ENCODE results near the gene MAST4.

The MAST4 gene

DNA sequence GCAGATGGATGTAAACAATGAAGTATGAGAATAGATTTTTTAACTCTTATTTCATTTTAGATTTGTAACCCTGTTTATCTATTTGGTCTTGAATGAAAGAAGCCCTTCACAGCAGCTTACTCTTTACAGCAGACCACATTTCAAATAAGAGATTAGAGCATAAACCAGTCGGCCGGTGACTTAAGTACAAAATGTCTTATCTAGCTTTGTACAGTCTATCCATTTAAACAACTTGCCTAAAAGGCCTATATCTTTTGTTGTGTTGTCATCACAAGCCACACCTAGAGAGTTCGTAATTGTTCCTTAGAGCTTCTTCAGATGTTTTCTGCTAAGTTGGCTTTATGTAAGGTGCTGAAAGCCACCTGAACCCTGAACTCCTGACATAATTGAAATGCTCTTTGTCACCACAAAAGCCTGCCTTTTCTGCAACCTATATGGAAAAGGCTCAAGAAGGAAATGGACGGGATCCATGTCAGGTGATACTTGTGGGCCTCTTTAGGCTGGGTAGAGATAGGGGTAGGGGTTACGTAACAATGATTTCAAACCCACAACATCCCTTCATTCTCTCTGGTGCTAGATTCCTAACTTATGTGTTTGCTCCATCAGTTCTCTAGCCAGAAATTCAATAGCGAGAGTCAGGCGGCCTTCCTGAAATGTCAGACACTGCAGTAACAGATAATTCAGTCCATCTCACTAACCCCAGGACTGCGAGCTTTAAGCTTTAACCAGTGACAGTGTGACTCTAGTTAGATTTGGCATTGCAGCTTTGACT is 437.9 kb downstream of the MAST4 start:
- no peak for DNase-seq
- Mint-ChIP-seq H3K27ac (no peak overlapping the region), H3K9me3 (no peaks in the 10 kb centered on the region), H3K4me3 (no peak overlapping the region), H3K27me3 (no peaks in the 10 kb centered on the region), H3K4me1 (peaks cover 11% of the 10 kb centered on the region), H3K36me3 (peaks cover 2% of the 10 kb centered on the region)
- CTCF ChIA-PET = no interaction called here

DNA sequence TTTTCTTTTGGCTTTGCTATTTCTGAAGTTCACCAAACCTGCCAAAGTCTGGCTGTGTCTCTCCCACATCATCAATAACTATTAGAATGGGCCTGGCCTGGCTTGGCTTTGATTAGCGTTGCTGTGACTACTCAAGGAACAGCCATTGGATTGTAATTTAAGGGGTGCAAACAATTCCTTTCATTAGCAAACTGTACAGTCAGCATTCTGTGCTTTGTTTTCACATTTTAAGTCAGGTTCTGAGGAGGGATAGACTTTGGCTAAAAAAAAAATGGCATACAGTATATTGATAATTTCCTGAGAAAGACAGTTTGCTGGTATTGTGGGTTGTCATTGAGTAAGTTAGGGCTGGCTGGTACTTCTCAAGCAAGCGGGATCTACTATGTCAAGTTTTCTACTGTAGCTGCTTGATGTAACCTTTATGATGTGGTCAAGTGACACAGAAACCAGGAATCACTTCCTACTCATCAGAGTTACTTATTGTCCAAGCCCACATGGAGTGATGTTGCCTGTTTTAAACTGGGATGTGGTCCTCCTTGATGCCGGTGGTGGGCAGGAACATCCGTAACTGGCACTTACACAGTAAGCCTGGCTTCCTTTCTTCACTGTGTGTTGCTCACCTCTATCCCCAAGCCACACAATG is 439.0 kb downstream of the MAST4 start:
- CTCF ChIA-PET = no interaction called here

DNA sequence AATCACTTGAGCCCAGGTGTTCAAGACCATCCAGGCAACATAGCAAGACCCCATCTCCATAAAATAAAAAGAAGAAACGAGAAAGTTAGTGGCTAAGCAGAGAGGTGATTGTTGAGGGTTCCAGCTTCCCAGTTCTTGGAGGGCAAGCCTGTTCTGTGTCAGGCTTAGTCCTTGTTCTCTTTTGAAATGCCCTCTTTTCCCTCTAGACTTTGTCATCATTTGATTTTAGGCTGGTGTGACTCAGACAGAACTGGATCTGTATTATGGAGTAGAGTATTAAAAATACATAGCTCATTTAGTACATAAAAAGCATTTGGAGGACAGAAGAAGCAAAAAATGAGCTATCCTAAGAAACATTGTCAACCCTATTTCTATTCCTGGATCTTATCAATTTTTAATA is 441.0 kb downstream of the MAST4 start:
- Mint-ChIP-seq H3K27me3 (no peaks in the 10 kb centered on the region), H3K36me3 (no peaks in the 10 kb centered on the region), H3K4me1 (peaks cover 2% of the 10 kb centered on the region), H3K27ac (no peak overlapping the region), H3K4me3 (no peak overlapping the region), H3K9me3 (no peaks in the 10 kb centered on the region)
- no peak for DNase-seq
- CTCF ChIA-PET = no interaction called here

More for the DNA sequence above, 439.0 kb downstream of the MAST4 start:
- no peaks in the 10 kb centered on the region for H3K27me3 Mint-ChIP-seq
- H3K4me3 Mint-ChIP-seq = no peak overlapping the region
- no peaks in the 10 kb centered on the region for H3K9me3 Mint-ChIP-seq
- peaks cover 3% of the 10 kb centered on the region for H3K4me1 Mint-ChIP-seq
- DNase-seq = no peak
- H3K36me3 Mint-ChIP-seq = no peaks in the 10 kb centered on the region
- no peak overlapping the region for H3K27ac Mint-ChIP-seq

DNA sequence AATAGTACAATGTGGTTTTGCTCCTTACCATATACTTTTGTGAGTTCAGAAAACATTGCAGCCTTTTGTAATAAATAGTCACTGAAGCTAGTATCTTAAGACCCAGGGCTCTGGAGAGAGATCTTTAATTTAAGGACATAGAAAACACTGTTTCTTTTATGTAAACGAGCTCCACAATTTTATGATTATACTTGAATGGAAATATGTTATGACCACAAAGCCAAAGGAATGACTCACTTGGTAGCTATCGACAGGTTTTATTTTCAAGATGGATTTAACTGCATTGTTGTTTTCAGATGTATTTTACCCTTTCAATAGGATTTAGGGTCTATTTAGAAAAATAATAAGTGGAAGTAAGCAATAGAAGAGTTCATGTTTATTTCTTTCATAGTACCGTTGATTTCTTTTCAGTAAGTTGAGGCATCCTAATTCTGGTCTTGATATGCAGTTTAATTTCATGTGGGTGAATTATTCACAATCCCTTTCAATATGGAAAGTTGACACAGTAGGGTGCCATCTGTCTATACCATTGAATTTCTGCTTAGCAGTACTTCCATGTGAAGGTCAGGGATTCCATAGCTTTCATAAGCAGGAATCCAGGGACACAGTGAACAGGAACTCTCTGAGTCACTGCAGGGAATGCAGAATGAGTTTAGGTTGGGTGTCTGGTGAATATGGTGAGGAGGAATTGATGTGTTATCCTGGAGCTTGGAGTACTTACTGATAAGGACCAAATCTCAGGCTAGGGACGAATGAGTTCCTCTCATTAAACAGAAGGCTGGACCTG is 442.8 kb downstream of the MAST4 start:
- Mint-ChIP-seq H3K27ac (no peak overlapping the region), H3K36me3 (peaks cover 4% of the 10 kb centered on the region), H3K9me3 (no peaks in the 10 kb centered on the region), H3K4me1 (no peaks in the 10 kb centered on the region), H3K27me3 (no peaks in the 10 kb centered on the region), H3K4me3 (no peak overlapping the region)
- DNase-seq = no peak
- CTCF ChIA-PET = interaction anchor here (0.9 to 1.1 kb wide), 2 partner anchors 11 to 52 kb away, joined by 3 read pairs; no protein-coding TSS in a partner anchor

DNA sequence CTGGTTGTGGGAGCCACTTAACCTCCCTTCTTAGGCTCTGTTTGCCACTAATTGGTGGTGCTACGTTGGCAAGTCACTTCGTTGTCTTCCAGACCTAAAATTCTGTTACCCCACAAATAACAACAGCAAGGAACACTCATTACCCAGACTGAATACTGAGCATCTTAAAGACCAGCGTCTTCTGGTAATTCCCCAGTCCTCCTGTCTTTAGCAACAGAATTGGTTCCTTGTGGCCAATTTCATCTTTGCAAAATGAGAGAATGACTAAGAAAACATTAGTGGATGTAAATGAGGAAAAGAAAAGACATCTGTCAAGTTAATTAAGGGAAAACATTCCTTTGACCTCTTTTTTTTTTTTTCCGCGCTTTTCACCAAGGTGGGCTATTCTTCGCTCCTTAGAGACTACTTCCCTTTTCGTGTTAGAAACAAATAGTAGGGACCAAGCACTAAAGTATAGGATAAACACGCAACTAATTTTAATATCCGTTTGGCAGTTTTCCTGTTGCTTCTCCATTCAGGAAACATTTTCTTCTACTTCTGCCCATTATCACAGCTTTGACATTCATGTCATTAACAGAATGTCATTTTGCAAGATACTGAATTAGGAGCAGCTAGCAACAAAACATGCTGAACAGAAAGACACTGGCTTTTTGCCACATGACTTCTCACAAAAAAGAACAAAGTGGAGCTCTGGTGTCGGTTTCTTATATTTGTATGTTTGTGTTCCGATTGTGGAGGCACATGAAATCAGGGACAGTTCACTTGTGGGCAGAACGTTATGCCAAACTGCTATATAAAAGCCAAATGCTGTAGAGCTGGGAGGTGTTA is 446.2 kb downstream of the MAST4 start:
- H3K27ac Mint-ChIP-seq = no peak overlapping the region
- DNase-seq = no peak
- no peaks in the 10 kb centered on the region for H3K9me3 Mint-ChIP-seq
- H3K4me3 Mint-ChIP-seq = no peak overlapping the region
- peaks cover 6% of the 10 kb centered on the region for H3K36me3 Mint-ChIP-seq
- CTCF ChIA-PET = interaction anchor here (0.9 kb wide), 1 partner anchor 55 kb away, joined by 4 read pairs; no protein-coding TSS in a partner anchor
- no peaks in the 10 kb centered on the region for H3K4me1 Mint-ChIP-seq
- no peaks in the 10 kb centered on the region for H3K27me3 Mint-ChIP-seq

DNA sequence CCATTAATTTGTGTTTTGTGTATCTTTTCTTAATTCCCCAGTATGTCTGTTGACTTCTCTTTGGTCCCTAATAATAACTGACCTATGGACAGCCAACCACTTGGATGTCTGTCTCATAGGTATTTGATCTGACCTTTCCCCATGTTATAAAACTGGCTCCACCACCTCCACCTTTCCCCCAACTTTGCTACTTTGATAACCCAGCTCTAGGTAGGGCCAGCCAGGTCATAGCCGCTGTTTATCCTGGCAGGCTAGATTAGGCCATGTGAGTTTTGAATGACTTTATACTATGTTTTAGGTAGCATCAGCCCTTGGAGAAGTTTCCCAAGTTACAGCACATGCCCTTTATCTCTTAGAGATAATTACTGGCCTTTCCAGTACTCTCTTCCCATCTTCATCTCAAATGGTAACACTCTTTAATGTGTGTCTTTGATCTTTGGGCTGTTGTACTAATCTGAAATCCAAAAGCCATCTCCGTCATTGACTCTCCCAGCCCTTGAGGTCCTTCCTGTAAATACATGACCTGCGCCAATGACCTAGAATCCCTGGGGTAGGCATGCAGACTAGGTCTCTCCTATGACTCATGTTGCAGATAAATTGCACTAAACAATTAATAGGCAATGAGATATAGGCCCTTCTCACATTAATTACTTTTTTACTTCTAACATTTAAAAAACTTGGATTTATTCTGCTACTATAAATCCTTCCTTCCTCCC is 447.8 kb downstream of the MAST4 start:
- no peak overlapping the region for H3K4me3 Mint-ChIP-seq
- no peaks in the 10 kb centered on the region for H3K27me3 Mint-ChIP-seq
- H3K36me3 Mint-ChIP-seq = peaks cover 7% of the 10 kb centered on the region
- H3K9me3 Mint-ChIP-seq = no peaks in the 10 kb centered on the region
- H3K27ac Mint-ChIP-seq = no peak overlapping the region
- CTCF ChIA-PET = no interaction called here
- no peaks in the 10 kb centered on the region for H3K4me1 Mint-ChIP-seq
- no peak for DNase-seq

DNA sequence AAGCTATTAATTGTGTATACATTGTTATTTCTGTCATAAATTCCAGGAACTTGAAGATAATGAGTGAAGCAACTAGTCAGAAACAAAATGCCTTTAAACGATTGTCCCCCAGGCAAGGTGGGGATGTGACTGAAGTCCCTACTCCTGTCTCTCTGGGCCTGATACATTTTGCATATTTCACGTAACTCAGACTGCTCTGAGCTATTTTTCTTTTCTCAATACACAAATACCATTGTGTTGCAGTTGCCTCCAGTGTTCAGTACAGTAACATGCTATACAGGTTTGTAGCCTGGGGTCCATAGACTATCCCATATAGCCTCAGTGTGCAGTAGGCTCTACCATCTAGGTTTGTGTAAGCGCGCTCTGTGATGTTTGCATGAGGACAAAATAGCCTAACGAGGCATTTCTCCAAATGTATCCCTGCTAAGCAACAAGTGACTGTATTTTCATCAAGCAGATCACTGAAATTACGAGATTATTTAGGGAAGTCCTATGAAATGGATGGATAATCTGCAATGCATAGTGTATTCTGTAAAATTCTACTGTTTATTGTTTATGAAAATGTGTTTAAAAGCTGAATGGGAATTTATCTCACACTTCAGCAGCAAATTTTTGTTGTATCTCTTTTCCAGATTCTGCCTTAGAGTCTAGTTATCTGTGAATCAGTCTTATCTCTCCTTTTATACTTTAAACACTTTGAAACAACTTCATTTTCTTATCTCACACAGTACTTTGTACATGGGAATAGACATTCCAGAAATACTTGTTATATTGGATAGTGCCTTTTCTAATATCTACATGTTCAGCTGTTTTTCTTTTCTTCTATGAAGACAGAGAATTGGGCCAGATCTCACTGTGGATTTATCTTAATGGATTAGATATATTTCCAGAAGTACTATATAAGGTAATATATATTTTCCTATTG is 449.9 kb downstream of the MAST4 start:
- CTCF ChIA-PET = no interaction called here
- H3K9me3 Mint-ChIP-seq = no peaks in the 10 kb centered on the region
- H3K36me3 Mint-ChIP-seq = peaks cover 8% of the 10 kb centered on the region
- H3K27me3 Mint-ChIP-seq = no peaks in the 10 kb centered on the region
- H3K27ac Mint-ChIP-seq = no peak overlapping the region
- DNase-seq = no peak
- peaks cover 8% of the 10 kb centered on the region for H3K4me1 Mint-ChIP-seq
- H3K4me3 Mint-ChIP-seq = no peak overlapping the region

DNA sequence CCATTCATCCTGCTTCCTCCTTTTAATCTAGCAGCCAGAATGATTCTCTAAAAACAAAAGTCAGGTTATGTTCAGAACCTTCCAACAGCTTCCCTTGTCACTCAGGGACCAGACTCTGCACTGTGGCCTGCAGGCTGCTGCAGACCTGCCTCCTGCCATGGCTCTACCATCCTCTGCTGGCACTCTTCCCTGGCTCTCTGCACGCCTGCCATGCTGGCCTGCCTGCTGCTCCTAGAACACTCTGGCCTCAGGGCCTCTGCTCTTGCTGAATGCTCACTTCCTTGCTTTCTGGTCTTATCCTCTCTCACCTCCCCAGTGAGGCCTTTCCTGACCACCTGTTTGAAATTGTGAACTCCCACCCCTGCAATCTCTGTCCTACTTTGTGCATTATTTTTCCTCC is 451.0 kb downstream of the MAST4 start:
- no peaks in the 10 kb centered on the region for H3K27me3 Mint-ChIP-seq
- peaks cover 8% of the 10 kb centered on the region for H3K4me1 Mint-ChIP-seq
- DNase-seq = no peak
- no peak overlapping the region for H3K4me3 Mint-ChIP-seq
- H3K9me3 Mint-ChIP-seq = no peaks in the 10 kb centered on the region
- no peak overlapping the region for H3K27ac Mint-ChIP-seq
- peaks cover 8% of the 10 kb centered on the region for H3K36me3 Mint-ChIP-seq
- CTCF ChIA-PET = interaction anchor here (1.2 kb wide), 1 partner anchor 60 kb away, joined by 3 read pairs; no protein-coding TSS in a partner anchor

DNA sequence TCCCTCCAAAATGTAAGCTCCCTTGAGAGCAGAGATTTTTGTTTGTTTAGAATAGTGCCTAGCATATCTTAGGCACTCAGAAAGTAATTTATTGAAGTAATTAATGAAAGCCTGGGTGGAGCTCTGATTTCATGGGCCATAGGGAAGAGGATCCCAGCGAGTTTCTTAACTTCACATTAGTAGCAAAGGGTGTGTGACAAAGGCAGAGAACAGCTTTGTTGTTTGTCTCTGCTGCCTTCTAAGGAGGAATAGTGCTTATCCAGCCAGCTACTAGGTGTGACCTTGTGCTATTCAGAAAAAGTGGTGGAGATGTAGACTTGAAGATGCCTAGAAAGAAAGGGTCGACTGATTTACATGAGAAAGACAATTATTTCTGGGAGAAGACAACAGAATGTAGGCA is 451.4 kb downstream of the MAST4 start:
- H3K36me3 Mint-ChIP-seq = peaks cover 8% of the 10 kb centered on the region
- CTCF ChIA-PET = interaction anchor here (1.2 kb wide), 1 partner anchor 60 kb away, joined by 3 read pairs; no protein-coding TSS in a partner anchor
- H3K27me3 Mint-ChIP-seq = no peaks in the 10 kb centered on the region
- H3K9me3 Mint-ChIP-seq = no peaks in the 10 kb centered on the region
- H3K4me1 Mint-ChIP-seq = peaks cover 8% of the 10 kb centered on the region
- no peak overlapping the region for H3K4me3 Mint-ChIP-seq
- no peak overlapping the region for H3K27ac Mint-ChIP-seq
- no peak for DNase-seq

DNA sequence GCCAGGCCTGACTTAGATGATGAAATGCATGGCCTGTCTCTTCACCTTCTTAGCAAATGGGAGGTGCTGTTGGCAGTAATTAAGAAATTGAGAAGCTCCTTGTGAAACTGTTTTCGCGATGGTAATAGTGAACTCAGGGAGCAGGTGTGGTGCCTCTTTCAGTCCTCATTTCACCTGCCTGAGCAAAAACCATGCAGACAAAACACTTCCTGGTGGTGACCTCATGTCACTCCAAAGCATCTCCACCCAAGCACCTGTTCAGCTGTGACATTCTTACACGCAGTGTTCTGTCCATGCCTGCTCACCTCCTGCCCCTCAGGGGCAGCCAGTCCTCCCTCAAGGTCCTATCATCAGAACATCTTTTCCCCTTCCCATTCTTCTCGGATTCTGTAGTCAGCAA is 453.9 kb downstream of the MAST4 start:
- no peaks in the 10 kb centered on the region for H3K27me3 Mint-ChIP-seq
- no peak overlapping the region for H3K27ac Mint-ChIP-seq
- no peak for DNase-seq
- H3K4me3 Mint-ChIP-seq = no peak overlapping the region
- CTCF ChIA-PET = interaction anchor here (1.0 kb wide), 1 partner anchor 22 kb away, joined by 3 read pairs; no protein-coding TSS in a partner anchor
- H3K36me3 Mint-ChIP-seq = peaks cover 7% of the 10 kb centered on the region
- peaks cover 8% of the 10 kb centered on the region for H3K4me1 Mint-ChIP-seq
- no peaks in the 10 kb centered on the region for H3K9me3 Mint-ChIP-seq

DNA sequence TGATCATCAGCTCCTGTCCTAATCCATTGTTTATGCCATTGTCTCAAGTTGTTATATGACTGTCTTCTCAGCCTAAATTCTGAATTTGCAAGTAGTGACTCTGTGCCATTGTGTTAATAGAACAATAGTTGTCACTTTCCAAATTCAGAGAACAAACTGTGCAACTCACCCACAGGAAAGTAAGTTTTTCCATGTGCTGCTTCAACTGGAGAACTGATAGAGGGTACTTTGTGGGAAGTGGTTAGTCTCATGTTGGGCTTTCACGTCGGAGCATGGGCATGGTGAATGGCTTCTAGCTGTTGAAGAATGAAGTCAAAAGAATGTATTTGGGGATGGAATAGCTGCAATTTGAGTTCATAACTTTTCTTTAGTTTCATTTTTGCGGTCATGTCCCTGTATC is 454.4 kb downstream of the MAST4 start:
- H3K9me3 Mint-ChIP-seq = no peaks in the 10 kb centered on the region
- CTCF ChIA-PET = interaction anchor here (1.0 kb wide), 1 partner anchor 23 kb away, joined by 3 read pairs; no protein-coding TSS in a partner anchor
- no peak overlapping the region for H3K27ac Mint-ChIP-seq
- H3K27me3 Mint-ChIP-seq = no peaks in the 10 kb centered on the region
- H3K4me3 Mint-ChIP-seq = no peak overlapping the region
- no peak for DNase-seq
- H3K36me3 Mint-ChIP-seq = peaks cover 9% of the 10 kb centered on the region
- H3K4me1 Mint-ChIP-seq = peaks cover 8% of the 10 kb centered on the region

DNA sequence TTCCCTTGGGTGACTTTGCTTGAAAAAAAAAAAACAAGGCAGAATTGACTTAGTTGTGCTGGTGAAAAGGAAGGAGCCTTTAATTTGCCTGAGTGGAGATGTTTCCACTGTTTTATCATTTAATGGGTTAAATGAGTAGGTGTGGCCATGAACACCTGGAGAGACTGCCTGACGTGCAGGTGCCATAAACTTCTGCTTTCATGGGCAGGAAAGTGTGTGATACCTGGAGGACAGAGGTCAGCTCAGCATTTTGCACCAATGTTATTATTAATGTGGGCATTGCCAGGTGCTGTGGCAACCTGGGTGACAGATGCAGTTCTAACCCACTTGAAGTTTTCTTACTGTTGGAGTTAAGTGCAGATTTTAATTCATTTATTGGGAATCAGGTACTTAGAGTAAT is 455.0 kb downstream of the MAST4 start:
- Mint-ChIP-seq H3K36me3 (peaks cover 9% of the 10 kb centered on the region), H3K4me1 (peaks cover 8% of the 10 kb centered on the region), H3K4me3 (no peak overlapping the region), H3K27me3 (no peaks in the 10 kb centered on the region), H3K9me3 (no peaks in the 10 kb centered on the region), H3K27ac (no peak overlapping the region)
- CTCF ChIA-PET = no interaction called here
- no peak for DNase-seq

Measured in activated naive CD4-positive, alpha-beta T cell treated with anti-CD3 and anti-CD28 coated beads, Interleukin-2, amount 10 ng/mL, durations not matched to agents 7 days and 5 days (primary cell).